GM21786 (cell line): ENCODE results near the gene MAPKAP1.

ENCODE experiments used
- ATAC-seq: cut with Tn5 transposase; IDR thresholded peaks from one replicate; pipeline ENCODE4 v1.9.1; 2021; ENCODE audit not compliant: unreplicated experiment

Gene MAPKAP1

DNA sequence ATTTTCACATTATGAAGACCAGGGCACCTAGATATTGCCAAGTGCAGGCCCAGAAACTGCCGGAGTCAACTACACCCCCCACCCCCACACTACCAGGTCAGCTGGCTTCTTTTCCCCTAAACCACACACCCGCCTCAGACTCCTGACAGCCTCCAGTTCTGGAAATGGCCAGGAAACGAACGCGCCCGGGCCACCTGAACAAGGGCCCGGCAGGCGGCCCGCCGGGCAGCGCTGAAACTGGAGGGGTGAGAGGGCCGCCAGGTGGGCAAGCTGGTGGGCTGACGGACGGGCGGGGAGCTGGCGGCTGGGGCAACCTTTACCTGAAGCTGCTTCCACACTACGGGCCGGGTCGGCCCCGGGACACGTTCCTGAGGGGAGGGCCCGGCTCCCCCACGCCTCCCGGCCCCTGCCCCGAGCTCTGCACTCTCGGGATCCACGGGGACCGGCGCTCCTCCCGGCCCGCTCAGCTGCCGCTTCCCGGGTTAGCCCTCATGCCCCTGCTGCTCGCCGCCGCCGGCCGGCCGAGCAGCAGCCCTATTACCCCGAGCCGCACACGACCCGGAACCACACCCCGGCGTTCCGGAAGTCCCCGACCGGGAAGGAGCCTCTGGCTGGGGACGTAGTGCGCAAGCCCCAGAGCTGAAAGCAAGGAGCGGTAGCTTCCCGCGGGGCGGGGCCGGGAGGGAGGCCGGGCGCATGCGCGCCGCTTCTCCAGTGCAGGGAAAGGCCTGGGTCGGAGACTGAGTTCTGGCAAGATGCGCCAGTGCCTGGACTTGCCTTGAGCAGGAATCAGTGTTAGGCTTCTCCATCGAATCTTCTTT, at the start of gene MAPKAP1:
MAPKAP1 (minus strand) TSS at position 558 of the 821 bp plus-strand sequence. CDS start 34,634 bp downstream, outside the sequence.
- ATAC-seq: peak; percentile 94

GRCh38 chr9:125756518-125756917, 49.5 kb upstream of the MAPKAP1 start:
- ATAC-seq: no peak

DNA sequence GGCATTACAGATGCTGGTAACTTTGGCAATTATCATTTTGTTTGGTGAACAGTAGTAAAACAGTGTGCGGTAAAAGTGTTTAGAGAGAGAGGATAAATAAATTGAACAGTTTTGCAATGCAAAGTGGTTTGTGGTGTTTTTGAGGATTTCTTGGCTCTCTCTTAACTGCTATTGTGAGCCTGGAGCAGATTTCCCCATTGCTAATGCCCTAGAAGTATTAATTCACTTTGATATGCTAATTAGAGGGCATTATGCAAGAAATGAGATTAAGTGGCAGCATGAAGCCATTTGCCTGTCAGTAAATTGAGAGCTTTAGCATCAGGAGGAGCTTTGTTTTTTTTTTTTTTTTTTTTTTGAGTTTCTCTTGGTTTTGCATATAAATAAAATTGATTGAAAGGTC, 48.3 kb upstream of the MAPKAP1 start:
- ATAC-seq: no peak

GRCh38 chr9:125754096-125754495, 47.1 kb upstream of the MAPKAP1 start:
- ATAC-seq: no peak

DNA sequence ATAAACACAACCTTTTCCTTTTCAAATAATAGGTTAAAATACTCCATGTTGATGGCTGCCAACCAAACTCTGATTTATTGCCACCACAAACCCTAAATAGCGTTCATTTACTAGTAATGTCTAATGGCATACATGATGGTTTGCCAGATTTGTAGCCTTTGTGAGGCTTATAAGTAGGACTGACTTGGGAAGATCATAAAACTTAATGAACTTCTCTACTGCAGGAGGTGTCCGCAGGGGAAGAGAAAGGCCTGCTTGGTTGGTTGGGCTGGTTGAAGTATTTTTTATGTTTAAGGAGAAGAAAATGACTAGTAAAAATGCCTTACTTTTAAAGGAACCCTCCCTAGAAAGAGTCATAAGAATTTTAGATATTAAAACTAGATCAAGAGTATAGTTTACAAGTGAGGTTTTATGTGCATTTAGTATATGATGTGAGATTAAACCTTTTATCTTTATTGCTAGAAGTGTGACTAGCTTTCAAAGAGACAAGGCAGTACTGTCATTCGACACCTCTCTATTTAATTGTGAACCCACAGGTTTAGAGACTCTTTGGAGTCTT, 45.1 kb upstream of the MAPKAP1 start:
- ATAC-seq: no peak

- ATAC-seq: no peak
These were observed 43.6 kb upstream of the MAPKAP1 start for GRCh38 chr9:125750627-125751011.

DNA sequence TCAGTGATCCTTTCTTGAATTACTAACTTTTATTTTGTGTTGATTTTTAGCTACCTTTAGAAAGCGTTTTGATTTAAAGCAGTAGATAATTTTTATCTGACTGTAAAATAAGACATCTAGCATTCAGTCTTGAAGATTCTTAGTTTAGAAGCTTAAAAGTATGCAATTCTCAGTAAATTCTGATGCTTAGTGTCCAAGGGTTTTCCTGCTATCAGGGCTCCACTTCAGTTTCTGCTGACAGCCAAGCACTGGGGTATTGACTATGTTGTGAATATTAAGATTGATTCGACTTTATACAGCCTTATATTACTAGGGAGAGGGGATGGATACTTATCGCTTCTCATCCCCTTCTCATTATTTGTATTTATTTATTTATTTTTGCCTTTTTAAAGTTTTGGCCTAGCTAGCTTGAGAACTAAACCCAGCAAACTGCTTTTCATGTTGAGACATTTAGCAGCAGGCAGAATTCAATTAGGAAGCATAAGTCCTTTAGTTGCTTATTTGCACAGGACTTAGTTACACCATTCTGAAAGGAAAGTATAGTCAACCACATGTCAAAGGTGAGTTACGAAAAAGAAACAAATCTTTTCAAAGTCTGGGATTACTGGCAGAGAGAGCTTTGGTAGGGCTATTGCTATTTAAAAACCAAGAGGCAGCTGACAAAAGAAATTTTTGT, 43.1 kb upstream of the MAPKAP1 start:
- ATAC-seq: no peak

DNA sequence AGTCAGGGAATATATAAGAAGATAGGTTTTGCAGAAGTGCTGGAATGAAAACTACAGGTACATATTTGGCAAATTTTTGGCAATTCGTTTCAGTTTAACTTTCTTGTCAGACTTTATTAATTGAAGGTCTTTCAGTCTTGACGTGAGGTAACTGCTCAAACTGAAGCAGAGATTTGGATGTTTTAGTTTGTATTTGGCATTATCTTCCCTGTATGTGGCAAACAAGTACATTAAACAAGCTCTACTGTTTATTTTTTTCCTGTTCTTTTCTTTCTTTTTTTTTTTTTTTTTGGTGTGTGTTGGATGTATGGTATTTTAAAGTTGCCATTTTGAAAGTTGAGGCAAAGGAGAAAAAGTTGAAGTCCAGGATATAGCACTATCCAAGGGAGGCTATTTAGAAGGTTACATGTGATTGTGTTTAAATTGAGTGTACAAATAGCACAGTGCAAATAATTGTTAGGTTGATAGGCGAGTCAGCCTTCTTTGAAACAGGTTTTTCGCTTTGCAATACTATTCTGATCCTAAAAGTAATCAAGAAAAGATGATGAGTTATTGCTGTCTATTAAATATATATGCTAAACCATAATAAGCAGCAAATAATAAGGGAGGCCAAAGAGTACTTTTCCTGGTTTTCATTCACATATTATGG, 42.4 kb upstream of the MAPKAP1 start:
- no peak for ATAC-seq

DNA sequence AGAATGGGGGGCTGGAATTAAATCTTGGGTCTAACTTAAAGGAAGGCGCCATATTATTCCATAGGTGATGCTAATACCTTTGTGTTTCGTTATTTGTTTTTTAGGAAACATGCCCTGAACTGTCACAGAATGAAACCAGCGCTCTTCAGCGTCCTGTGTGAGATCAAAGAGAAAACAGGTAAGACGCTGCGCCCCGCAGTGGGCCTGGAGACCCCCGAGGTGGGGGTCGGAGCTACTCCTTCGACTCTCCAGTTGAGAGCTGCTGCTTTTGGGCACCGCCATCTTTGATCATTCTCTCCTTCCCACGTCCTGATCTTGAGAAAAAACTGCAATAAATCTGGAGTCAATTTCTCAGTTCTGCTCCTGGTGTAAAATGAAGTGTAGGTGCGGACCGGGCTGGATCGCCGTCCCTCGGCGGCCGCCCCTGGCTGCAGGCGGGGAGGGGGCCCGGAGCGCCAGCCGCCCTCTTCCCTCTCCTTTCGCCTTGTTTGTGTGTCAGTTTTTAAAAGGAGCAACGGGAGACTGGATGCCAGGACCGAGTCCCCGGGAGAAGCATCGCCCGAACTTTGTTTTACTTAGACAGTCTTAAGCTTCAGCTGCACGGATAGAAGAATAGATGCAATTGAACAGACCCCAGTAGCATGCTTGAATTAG, 41.6 kb upstream of the MAPKAP1 start:
- no peak for ATAC-seq

GRCh38 chr9:125747765-125748445, 40.9 kb upstream of the MAPKAP1 start:
- ATAC-seq: no peak

GRCh38 chr9:125747053-125747764, 40.2 kb upstream of the MAPKAP1 start, which contains the start of gene PBX3:
PBX3 (plus strand) TSS chr9:125747373.
- ATAC-seq: peak; percentile 7

- ATAC-seq: no peak
These were observed 39.7 kb upstream of the MAPKAP1 start for GRCh38 chr9:125746774-125747052.

DNA sequence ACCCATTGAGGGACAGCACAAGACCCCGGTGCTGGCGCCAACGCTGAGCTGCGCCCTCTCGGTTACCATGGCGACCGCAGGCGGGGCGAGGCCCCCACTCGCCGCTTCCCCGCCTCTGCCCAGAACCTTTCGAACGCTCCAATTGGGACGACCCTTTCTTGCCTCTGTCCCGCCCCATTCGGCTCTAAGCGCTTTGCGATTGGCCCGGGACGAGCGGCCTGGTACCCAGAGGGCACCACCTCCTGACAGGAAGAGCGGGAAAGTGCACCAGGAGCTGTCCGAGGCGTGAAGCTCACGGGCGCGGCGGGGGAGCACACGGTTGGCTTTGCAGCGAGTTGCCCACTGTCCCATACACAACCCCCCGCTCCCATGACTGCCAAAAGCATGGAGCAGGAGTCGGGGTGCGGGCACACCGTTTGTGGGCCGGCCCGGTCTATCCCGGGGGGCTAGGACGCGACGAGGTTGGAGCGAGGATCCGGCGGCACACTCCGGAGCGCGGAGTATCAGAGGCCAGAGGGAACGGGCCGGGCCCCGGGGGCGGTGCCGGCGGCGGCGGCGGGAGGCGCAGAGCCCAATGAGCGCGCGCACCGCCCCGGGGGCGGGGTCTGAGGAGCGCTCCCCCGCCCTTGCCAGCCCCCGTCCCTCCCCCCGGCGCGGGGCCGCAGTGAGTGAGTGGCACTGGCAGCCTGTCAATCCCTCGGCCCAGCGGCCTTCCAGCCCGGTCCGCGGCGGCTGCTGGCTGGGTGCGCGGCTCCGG, 39.2 kb upstream of the MAPKAP1 start:
- ATAC-seq: peak; percentile 69

- ATAC-seq: no peak
These were observed 38.6 kb upstream of the MAPKAP1 start for GRCh38 chr9:125745682-125746016.

GRCh38 chr9:125745018-125745417, 38.0 kb upstream of the MAPKAP1 start:
- no peak for ATAC-seq

DNA sequence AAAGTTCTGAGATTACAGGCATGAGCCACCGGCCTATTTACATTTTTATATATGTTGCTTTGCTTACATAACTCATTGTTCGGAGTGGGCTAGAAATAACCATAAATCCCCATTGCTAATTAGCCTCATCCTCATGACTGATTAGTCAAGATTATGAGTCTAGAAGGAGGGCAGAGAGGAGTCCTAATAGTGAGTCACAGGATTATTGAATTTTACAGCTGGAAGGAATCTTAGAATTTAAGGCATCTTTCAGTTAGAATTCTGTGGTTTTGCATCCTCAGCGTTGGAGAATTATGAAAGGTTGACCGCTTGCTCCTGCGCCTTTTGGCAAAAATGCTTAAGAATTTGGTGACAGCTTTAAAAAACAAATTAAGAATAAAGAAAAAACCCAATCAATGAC, 37.6 kb upstream of the MAPKAP1 start:
- ATAC-seq: no peak

GRCh38 chr9:125743682-125744428, 36.8 kb upstream of the MAPKAP1 start:
- no peak for ATAC-seq

- no peak for ATAC-seq
These were observed 35.6 kb upstream of the MAPKAP1 start for GRCh38 chr9:125742657-125743056.

GRCh38 chr9:125739436-125739835, 32.4 kb upstream of the MAPKAP1 start:
- ATAC-seq: no peak
